A673 (cell line): Measurements from ENCODE around the gene DPY19L3.

Experiments
- EZH2 ChIP-seq: fragments of 200-600 bp; sonication (generic); IDR thresholded peaks from 2 replicates; pipeline ENCODE4 v1.6.1; 2017; ENCODE audit warnings: borderline replicate concordance, low read depth, mild to moderate bottlenecking, mixed read lengths, antibody characterized with exemption, low read length; ENCODE audit not compliant: poor library complexity, severe bottlenecking
- TF ChIP-seq, protein P1 (sequence below): fragments of 300-800, 200-600 bp; sonication (generic); conservative IDR thresholded peaks from 2 replicates; pipeline ENCODE4 v1.5.1; 2017; ENCODE audit warnings: low read depth, mild to moderate bottlenecking, antibody characterized with exemption, low read length, moderate library complexity, mixed read lengths

- TF ChIP-seq, protein P1, sequence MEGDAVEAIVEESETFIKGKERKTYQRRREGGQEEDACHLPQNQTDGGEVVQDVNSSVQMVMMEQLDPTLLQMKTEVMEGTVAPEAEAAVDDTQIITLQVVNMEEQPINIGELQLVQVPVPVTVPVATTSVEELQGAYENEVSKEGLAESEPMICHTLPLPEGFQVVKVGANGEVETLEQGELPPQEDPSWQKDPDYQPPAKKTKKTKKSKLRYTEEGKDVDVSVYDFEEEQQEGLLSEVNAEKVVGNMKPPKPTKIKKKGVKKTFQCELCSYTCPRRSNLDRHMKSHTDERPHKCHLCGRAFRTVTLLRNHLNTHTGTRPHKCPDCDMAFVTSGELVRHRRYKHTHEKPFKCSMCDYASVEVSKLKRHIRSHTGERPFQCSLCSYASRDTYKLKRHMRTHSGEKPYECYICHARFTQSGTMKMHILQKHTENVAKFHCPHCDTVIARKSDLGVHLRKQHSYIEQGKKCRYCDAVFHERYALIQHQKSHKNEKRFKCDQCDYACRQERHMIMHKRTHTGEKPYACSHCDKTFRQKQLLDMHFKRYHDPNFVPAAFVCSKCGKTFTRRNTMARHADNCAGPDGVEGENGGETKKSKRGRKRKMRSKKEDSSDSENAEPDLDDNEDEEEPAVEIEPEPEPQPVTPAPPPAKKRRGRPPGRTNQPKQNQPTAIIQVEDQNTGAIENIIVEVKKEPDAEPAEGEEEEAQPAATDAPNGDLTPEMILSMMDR = no peak
- no peak for TF ChIP-seq EZH2
These were observed 48.2 kb downstream of the DPY19L3 start for GRCh38 chr19:32453736-32454135.
